Activated T-helper 1 cell treated with anti-CD3 and anti-CD28 coated beads, Interleukin-12 subunit alpha, Interleukin-12 subunit beta, Interleukin-2, Interleukin-4 antibody, amounts not matched to agents 30 ng/mL and 10 ng/mL and 1 ng/mL, durations not matched to agents 14 hours and 24 hours and 36 hours (primary cell): ENCODE data around the gene COL4A4. TPM values are rescaled to one million over a fixed set of nuclear protein-coding genes. Genes with fewer than 3 reads are reported as not detected.

Experiments used
- DNase-seq: peaks from one replicate; pipeline ENCODE4 v3.0.0; 2021; ENCODE audit warnings: low spot score
- H3K27ac Mint-ChIP-seq: one replicate; pipeline ENCODE4 v1.8.0; 2021; ENCODE audit warnings: mild to moderate bottlenecking, mixed read lengths
- H3K27me3 Mint-ChIP-seq: one replicate; pipeline ENCODE4 v1.8.0; 2022; ENCODE audit warnings: mild to moderate bottlenecking, moderate library complexity, mixed read lengths; ENCODE audit not compliant: insufficient read depth
- H3K36me3 Mint-ChIP-seq: one replicate; pipeline ENCODE4 v1.8.0; 2021; ENCODE audit warnings: low read depth, mixed read lengths
- H3K4me1 Mint-ChIP-seq: one replicate; pipeline ENCODE4 v1.8.0; 2021; ENCODE audit warnings: low read depth, mixed read lengths
- H3K4me3 Mint-ChIP-seq: one replicate; pipeline ENCODE4 v1.8.0; 2021; ENCODE audit warnings: mild to moderate bottlenecking, moderate library complexity, mixed read lengths
- H3K9me3 Mint-ChIP-seq: one replicate; pipeline ENCODE4 v1.8.0; 2021; ENCODE audit warnings: mixed read lengths
- intact Hi-C: fragments of 100-400 bp; cut with micrococcal nuclease; formaldehyde crosslinking; loops from one replicate; pipeline ENCODE4 v1.15.1; 2024
- total RNA-seq: library from RNA; stranded (reverse); gene quantifications from 2 replicates; pipeline ENCODE4 v1.2.3, GENCODE V29; 2022

Gene COL4A4
- total RNA-seq, 1 donor from 2014 or later = not detected

DNA sequence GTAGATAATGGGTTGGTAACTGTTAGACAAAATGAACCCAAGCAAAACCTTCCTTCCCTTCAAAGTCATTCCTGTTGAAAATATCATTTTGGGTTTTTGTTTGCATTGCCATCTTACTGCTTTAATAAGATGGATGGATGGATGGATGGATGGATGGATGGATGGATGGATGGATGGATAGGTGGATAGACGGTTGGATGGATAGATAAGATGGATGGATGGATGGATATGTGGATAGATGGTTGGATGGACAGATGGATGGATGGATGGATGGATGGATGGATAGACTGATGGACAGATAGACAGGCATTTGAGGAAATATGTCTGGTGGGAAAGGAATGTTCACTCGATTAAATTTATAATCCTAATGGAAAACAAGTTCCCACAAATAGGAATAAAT lies 133.2 kb downstream of the COL4A4 start:
- DNase-seq = no peak
- Mint-ChIP-seq H3K9me3 (no peaks in the 10 kb centered on the region), H3K4me1 (no peaks in the 10 kb centered on the region), H3K27ac (no peak overlapping the region), H3K36me3 (no peaks in the 10 kb centered on the region), H3K27me3 (peaks cover 11% of the 10 kb centered on the region), H3K4me3 (no peak overlapping the region)
- intact Hi-C loops = no loop called here

DNA sequence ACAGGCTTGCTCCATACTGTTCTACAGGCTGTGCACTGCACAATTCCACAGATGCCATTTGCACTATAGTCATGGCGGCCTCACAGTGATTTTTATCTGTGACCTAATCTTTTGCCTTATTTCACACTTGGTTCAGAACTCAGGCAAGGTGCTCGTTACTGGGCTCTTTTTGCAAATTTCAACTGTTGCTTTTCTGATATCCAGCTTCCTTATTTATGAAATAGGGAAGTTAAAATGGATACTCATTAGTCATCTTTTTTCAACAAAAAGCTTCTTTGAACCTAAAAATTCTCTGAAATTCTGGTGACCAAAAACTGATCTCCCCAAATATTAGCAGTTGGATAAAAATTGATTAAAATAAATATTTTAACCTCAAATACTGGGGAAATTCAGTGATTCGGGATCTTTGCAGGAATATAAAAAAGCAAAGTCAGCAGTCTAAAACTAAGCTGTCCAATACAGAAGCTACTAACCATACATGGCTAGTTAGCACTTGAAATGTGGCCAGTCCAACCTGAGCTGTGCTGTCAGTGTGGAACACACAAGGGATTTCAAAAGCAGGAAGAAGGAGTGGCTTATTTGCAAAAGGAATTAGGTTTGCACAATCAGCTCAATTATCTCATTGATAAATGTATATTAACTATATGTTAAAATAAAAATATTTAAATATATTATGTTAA lies 134.4 kb downstream of the COL4A4 start:
- Mint-ChIP-seq H3K27ac (no peak overlapping the region), H3K4me3 (no peak overlapping the region)
- intact Hi-C loops = no loop called here

DNA sequence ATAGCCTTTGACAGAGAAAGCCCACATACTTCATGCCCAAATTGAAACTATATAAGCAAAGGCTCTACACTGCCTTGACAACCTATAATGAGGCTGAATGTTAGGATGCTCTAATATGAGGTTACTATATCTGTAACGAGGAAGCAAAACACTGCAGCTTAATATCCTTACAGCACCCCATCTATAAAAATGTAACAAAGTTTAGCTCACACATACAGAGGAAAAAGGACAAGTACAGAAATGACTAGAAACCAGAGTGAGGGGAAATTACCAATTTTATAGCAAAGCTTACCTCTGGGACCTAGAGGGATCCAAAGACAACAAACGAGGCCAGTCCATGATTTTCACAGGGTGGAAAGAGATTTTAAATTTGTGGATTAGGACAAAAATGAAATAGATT lies 138.5 kb downstream of the COL4A4 start:
- Mint-ChIP-seq H3K27ac (no peak overlapping the region), H3K4me1 (no peaks in the 10 kb centered on the region), H3K4me3 (no peak overlapping the region), H3K9me3 (no peaks in the 10 kb centered on the region), H3K27me3 (peaks cover 3% of the 10 kb centered on the region), H3K36me3 (no peaks in the 10 kb centered on the region)
- intact Hi-C loops = no loop called here
- no peak for DNase-seq

More for the DNA sequence above, 134.4 kb downstream of the COL4A4 start:
- no peak for DNase-seq
- no peaks in the 10 kb centered on the region for H3K36me3 Mint-ChIP-seq
- H3K9me3 Mint-ChIP-seq = no peaks in the 10 kb centered on the region
- peaks cover 8% of the 10 kb centered on the region for H3K27me3 Mint-ChIP-seq
- H3K4me1 Mint-ChIP-seq = no peaks in the 10 kb centered on the region

DNA sequence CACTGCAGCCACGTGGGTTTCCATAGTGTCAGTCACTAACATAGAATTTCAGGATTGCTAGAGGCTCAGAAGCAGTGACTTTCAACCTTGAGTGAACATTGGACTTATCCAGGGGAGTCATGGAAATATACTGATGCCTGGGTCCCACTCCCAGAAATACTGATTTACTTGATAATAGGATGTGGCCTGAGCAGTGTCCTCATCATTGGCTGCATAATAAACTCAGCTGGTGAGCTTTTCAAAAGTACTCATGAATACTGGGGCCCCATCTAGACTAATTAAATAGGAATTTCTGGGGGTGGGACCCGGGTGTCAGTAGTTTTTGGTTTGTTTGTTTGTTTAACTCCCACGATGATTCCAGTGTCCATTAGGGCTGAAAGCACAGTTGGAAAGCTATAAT lies 141.4 kb downstream of the COL4A4 start:
- Mint-ChIP-seq H3K36me3 (no peaks in the 10 kb centered on the region), H3K4me1 (no peaks in the 10 kb centered on the region), H3K9me3 (no peaks in the 10 kb centered on the region), H3K27me3 (peaks cover 3% of the 10 kb centered on the region), H3K4me3 (no peak overlapping the region), H3K27ac (no peak overlapping the region)
- no peak for DNase-seq
- intact Hi-C loops = no loop called here

DNA sequence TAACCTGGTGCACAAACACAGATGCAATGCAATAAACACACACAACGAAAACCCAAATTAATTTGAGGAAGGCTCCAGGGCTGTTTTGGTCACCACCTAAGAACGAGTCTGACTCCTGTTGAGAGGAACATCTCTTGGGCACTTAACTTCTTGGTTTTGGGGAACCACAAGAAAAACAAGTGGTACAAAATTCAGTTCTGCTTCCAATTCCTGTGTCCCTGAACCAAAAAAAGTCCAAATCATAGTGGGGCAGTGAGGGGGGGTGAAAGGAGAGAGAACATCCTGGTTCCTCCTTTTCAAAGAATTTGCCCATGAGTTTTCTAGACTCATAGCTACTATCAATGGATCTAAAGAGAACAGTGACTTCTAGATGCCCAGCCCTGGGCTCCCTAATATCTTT lies 143.6 kb downstream of the COL4A4 start:
- DNase-seq = no peak
- intact Hi-C loops = no loop called here
- Mint-ChIP-seq H3K4me1 (no peaks in the 10 kb centered on the region), H3K36me3 (no peaks in the 10 kb centered on the region), H3K27me3 (no peaks in the 10 kb centered on the region), H3K27ac (no peak overlapping the region), H3K9me3 (no peaks in the 10 kb centered on the region), H3K4me3 (no peak overlapping the region)

DNA sequence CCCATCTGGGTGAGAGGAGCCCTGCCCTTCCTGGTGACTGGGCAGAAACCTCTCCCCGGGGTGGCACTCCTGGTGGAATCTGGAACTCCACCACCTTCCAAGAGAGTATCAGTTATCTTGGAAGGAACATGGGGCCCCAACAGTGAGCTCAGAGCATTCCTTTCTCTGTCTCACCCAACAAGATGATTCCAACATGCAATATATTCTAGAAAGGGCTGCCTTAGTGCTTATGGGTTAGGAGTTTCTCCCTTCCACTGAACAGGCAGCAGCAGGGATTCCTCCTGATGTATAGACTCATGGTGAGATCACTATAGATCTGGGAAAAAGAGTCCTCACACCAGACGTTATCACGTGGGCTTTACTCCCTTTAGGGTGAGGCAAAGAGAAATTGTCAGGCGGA lies 147.1 kb downstream of the COL4A4 start:
- Mint-ChIP-seq H3K27me3 (no peaks in the 10 kb centered on the region), H3K36me3 (no peaks in the 10 kb centered on the region), H3K9me3 (no peaks in the 10 kb centered on the region), H3K4me3 (no peak overlapping the region), H3K27ac (no peak overlapping the region), H3K4me1 (no peaks in the 10 kb centered on the region)
- intact Hi-C loops = no loop called here
- DNase-seq = no peak

DNA sequence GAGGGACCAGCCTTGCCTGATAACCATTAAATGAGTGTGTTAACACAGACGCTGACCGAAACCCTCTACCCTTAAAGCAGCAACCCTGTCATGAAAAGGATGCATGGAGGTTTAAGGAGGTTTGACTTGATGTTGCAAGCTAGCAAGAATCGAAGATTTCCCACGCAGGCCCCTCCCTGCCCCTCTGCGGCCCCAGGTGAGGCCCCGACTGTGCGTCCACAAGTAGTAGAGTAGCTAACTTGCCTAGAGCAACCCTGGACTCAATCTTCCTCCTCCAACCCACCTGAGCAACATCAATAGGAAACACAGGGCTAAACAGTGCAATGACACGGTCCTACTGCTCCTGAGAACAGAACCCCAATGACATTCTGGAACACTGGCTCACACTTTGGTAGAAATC lies 150.1 kb downstream of the COL4A4 start:
- Mint-ChIP-seq H3K4me1 (no peaks in the 10 kb centered on the region), H3K9me3 (no peaks in the 10 kb centered on the region), H3K4me3 (no peak overlapping the region), H3K36me3 (no peaks in the 10 kb centered on the region), H3K27ac (no peak overlapping the region), H3K27me3 (no peaks in the 10 kb centered on the region)
- intact Hi-C loops = no loop called here
- no peak for DNase-seq

DNA sequence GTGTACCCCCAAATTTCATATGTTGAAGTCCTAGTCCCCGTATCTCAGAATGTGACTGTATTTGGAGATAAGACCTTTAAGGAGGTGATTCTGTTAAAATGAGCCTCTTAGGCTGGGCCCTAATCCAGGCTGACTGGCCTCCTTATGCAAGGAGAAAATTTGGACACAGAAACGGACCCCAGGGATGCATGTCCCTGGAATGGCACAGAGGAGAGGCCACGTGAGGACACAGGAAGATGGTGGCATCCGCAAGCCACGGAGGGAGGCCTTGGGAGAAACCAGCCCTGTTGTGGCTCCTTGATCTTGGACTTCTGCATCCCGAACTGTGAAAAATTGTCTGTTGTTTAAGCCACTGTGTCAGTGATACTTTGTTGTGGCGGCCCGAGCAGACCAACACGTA lies 150.7 kb downstream of the COL4A4 start:
- Mint-ChIP-seq H3K4me3 (no peak overlapping the region), H3K27me3 (no peaks in the 10 kb centered on the region), H3K27ac (no peak overlapping the region), H3K9me3 (no peaks in the 10 kb centered on the region), H3K36me3 (no peaks in the 10 kb centered on the region), H3K4me1 (no peaks in the 10 kb centered on the region)
- no peak for DNase-seq
- intact Hi-C loops = no loop called here

DNA sequence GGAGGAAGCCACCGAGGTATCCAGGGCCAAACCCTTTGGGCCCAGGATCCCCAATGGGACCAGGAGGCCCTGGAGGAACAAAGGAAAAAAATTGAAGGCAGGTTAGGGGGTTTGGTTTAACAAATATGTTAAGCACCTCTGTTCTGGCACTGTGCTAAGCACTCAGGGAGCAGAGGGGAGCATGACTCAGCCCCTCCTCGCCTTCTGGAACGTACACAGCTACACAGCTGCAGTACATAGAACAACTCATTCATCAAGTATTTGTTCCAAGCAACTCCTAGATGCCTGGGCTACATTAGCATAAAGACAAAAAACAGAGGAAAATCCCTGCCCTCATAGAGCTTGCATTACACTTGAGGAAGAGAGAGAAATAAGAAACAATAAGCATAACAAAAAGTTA lies 153.6 kb downstream of the COL4A4 start:
- no peak overlapping the region for H3K4me3 Mint-ChIP-seq
- no peaks in the 10 kb centered on the region for H3K27me3 Mint-ChIP-seq
- H3K27ac Mint-ChIP-seq = no peak overlapping the region
- no peaks in the 10 kb centered on the region for H3K36me3 Mint-ChIP-seq
- H3K9me3 Mint-ChIP-seq = no peaks in the 10 kb centered on the region
- no peak for DNase-seq
- no peaks in the 10 kb centered on the region for H3K4me1 Mint-ChIP-seq
- intact Hi-C loops = no loop called here

DNA sequence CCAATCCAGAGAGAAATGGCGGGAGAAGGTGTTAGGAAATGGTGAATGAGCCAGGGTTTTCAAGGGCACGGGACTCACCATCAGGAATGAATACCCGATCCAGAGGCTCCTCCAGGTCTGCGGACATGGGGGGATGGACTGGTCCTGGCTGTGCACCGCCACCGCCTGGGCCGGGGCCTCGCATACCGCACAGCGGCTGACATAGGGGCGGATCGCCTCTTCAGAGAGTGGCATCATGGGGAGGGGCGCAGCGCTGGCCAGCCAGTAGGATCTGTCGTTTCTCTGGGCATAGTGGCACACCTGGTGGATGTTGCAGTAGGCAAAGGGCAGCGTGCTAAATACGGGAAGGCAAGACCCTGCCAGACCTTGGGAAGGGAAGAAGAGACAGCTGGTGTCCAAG lies 156.1 kb downstream of the COL4A4 start:
- no peak for DNase-seq
- H3K4me1 Mint-ChIP-seq = no peaks in the 10 kb centered on the region
- intact Hi-C loops = no loop called here
- no peaks in the 10 kb centered on the region for H3K36me3 Mint-ChIP-seq
- H3K4me3 Mint-ChIP-seq = no peak overlapping the region
- no peaks in the 10 kb centered on the region for H3K9me3 Mint-ChIP-seq
- no peaks in the 10 kb centered on the region for H3K27me3 Mint-ChIP-seq
- no peak overlapping the region for H3K27ac Mint-ChIP-seq

DNA sequence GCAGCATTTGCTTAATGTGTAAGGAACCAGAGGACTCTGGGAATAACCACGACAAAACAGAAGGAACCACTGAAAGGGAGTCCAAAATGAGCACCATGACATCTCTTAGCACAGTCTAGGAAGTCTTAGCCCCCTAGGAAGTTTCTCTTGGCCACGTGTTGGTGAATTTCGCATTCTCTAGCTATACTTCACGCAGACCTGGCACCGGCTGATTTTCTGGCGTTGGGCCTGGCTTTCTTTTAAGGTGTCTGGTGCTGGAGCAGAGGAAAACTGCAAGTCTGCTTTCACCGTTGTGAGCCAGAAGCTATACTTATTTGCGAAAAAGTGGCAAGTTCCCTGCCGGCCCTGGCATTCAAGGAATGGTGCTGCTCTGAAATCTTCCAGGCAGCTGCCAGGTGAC lies 156.9 kb downstream of the COL4A4 start:
- H3K9me3 Mint-ChIP-seq = no peaks in the 10 kb centered on the region
- no peaks in the 10 kb centered on the region for H3K36me3 Mint-ChIP-seq
- H3K4me1 Mint-ChIP-seq = no peaks in the 10 kb centered on the region
- no peaks in the 10 kb centered on the region for H3K27me3 Mint-ChIP-seq
- intact Hi-C loops = no loop called here
- H3K4me3 Mint-ChIP-seq = no peak overlapping the region
- no peak overlapping the region for H3K27ac Mint-ChIP-seq
- DNase-seq = no peak

DNA sequence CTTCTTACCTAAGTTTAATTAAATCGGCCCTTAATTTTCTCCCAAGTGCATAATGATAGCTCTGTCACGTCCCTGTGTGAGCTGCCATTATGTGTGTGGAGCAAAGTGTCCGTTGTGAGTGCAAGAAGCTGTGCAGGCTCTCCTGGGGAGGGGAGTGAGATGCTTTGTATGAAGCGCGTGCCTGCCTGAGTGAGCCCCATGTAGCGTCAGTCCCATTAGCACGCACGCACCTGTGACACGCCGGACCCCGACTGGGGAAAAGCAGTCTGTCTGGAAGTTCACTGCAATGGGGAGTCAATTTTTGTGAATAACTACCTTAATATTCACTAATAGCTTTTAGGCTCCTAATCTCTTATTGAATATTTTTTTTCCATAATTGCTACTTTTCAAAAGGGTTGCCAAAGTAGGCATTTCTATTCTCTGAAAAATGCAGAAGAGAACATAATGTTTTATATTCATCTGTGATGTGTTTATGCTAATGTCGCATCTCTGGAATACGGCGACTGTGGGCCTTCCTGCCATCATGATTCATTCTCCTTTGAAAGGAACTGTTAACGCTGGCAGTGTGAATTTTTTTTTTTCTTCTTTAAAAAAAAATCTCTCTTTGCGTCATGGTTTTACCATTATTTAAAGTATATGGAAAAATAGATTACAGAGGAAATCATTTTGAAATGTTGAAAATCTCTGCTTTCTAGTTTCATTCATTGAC lies 157.7 kb downstream of the COL4A4 start:
- Mint-ChIP-seq H3K4me1 (no peaks in the 10 kb centered on the region), H3K9me3 (no peaks in the 10 kb centered on the region), H3K4me3 (no peak overlapping the region), H3K27me3 (no peaks in the 10 kb centered on the region), H3K27ac (no peak overlapping the region), H3K36me3 (no peaks in the 10 kb centered on the region)
- intact Hi-C loops = no loop called here
- DNase-seq = no peak

DNA sequence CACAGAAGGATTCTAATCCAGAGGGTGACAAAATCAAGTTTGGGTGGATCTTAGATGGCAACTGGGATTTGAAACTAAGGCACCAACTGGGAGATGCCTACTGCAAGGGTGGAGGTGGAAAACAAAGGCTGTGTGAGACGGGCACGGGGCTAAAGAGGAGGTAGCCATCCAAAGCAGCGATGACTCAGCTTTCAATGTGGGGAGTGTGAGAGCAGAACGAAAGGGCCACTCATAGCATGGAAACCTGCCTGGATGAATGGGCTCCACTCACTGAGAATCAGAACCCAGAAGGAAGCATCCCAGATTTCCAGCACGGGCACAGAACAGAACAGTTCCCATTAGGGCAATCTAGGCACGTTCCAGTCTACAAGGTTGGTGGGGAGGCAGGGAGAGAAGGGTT lies 159.5 kb downstream of the COL4A4 start:
- Mint-ChIP-seq H3K9me3 (no peaks in the 10 kb centered on the region), H3K4me3 (no peak overlapping the region)
- intact Hi-C loops = no loop called here

DNA sequence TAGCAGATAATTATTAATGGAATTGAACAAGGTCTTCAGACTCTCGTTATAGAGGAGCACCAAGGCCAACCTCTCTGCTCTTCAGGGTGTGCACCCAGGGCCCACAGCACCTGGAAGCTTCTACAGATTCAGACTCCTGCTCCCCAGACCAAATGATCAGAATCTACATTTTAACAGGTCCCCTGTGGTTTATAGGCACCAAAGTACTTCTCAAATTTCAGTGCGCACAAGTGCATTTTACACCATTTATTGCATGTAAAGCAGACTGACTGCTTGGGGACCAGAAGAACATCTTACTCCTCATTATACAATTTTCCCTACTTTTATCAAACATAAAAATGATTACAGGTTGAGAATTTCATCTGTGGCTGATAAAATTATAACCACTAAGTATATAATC lies 163.9 kb downstream of the COL4A4 start:
- Mint-ChIP-seq H3K4me3 (no peak overlapping the region), H3K9me3 (no peaks in the 10 kb centered on the region), H3K36me3 (peaks cover 20% of the 10 kb centered on the region)

More for the DNA sequence above, 159.5 kb downstream of the COL4A4 start:
- H3K4me1 Mint-ChIP-seq = peaks cover 7% of the 10 kb centered on the region
- no peak overlapping the region for H3K27ac Mint-ChIP-seq
- H3K27me3 Mint-ChIP-seq = no peaks in the 10 kb centered on the region
- DNase-seq = no peak
- peaks cover 4% of the 10 kb centered on the region for H3K36me3 Mint-ChIP-seq

More for the DNA sequence above, 163.9 kb downstream of the COL4A4 start:
- no peak overlapping the region for H3K27ac Mint-ChIP-seq
- no peak for DNase-seq
- intact Hi-C loops = no loop called here
- H3K4me1 Mint-ChIP-seq = peaks cover 17% of the 10 kb centered on the region
- no peaks in the 10 kb centered on the region for H3K27me3 Mint-ChIP-seq
